ENCODE results near the gene NR2F1-AS1.

The NR2F1-AS1 gene

DNA sequence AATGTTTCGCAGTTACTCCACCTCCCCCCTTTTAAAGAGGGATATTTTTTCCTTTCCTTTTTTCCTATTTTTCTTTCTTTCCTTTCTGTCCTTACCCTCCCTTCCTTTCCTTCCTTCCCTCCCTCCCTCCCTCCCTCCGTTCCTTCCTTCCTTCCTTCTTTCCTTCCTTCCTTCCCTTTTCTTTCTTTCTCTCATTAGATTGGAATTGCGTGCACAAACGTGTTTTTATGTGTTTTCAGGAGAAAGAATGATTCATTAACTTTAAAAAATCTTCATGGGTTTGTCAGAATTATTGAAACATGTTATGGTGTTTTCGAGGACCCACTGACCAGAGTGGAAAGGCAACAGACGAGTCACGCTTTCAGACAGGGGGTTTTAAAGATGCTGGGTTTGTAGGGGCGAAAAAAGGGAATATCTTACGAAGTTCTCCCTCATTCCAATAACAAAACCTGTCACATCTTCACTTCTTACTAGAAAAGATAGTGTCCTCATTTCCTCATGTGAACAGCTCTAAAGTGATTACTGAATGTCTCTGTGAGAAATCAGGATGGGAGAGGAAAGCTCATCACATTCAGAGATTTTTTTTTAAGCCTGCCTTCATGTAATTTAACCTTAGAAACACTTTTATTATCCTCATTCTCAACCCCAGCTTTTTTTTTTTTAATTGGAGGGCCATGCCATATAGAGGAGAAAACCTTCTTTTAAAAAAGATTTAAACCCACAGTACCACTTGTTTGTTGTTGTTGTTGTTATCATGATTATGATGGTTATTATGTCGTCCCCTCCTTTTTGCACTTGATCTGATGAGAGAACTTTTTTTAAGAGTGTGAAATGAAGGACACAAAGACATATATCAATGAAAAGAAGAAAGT is 23.9 kb upstream of the NR2F1-AS1 start:
- DNase-seq, result no peak
- TF ChIP-seq, protein P1, sequence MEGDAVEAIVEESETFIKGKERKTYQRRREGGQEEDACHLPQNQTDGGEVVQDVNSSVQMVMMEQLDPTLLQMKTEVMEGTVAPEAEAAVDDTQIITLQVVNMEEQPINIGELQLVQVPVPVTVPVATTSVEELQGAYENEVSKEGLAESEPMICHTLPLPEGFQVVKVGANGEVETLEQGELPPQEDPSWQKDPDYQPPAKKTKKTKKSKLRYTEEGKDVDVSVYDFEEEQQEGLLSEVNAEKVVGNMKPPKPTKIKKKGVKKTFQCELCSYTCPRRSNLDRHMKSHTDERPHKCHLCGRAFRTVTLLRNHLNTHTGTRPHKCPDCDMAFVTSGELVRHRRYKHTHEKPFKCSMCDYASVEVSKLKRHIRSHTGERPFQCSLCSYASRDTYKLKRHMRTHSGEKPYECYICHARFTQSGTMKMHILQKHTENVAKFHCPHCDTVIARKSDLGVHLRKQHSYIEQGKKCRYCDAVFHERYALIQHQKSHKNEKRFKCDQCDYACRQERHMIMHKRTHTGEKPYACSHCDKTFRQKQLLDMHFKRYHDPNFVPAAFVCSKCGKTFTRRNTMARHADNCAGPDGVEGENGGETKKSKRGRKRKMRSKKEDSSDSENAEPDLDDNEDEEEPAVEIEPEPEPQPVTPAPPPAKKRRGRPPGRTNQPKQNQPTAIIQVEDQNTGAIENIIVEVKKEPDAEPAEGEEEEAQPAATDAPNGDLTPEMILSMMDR (IDR thresholded peaks at IDR 0.05; ENCODE audit: low read depth, low read length), result no peak
- Histone ChIP-seq H3K9me3 (ENCODE audit: severe bottlenecking) (no peaks in the 10 kb centered on the region), H3K36me3 (no peaks in the 10 kb centered on the region), H3K27me3 (ENCODE audit: insufficient read depth, low read depth, severe bottlenecking) (no peaks in the 10 kb centered on the region), H3K4me3 (ENCODE audit: low read depth, low read length) (peak overlapping the region; percentile 52), H3K27ac (no peak overlapping the region)

GRCh38 chr5:93603793-93604643 is 23.0 kb upstream of the NR2F1-AS1 start:
- peak; percentile 61 for DNase-seq
- Histone ChIP-seq H3K9me3 (ENCODE audit: severe bottlenecking) (no peaks in the 10 kb centered on the region), H3K36me3 (no peaks in the 10 kb centered on the region), H3K27me3 (ENCODE audit: insufficient read depth, low read depth, severe bottlenecking) (no peaks in the 10 kb centered on the region), H3K4me3 (ENCODE audit: low read depth, low read length) (peak overlapping the region; percentile 52), H3K27ac (peak overlapping the region; percentile 50)
- TF ChIP-seq, protein P1 (IDR thresholded peaks at IDR 0.05; ENCODE audit: low read depth, low read length), result no peak

GRCh38 chr5:93603078-93603792 is 22.2 kb upstream of the NR2F1-AS1 start:
- H3K36me3 ChIP-seq, result no peaks in the 10 kb centered on the region
- H3K27me3 ChIP-seq (ENCODE audit: insufficient read depth, low read depth, severe bottlenecking), result no peaks in the 10 kb centered on the region
- H3K9me3 ChIP-seq (ENCODE audit: severe bottlenecking), result no peaks in the 10 kb centered on the region
- H3K27ac ChIP-seq, result peak overlapping the region; percentile 80
- TF ChIP-seq, protein P1 (IDR thresholded peaks at IDR 0.05; ENCODE audit: low read depth, low read length), result no peak
- H3K4me3 ChIP-seq (ENCODE audit: low read depth, low read length), result peak overlapping the region; percentile 54; the same call in 1 of the 2 replicates
- no peak for DNase-seq

GRCh38 chr5:93602241-93603077 is 21.4 kb upstream of the NR2F1-AS1 start:
- peak overlapping the region; percentile 54 for H3K4me3 ChIP-seq (ENCODE audit: low read depth, low read length)
- TF ChIP-seq, protein P1 (IDR thresholded peaks at IDR 0.05; ENCODE audit: low read depth, low read length), result no peak
- DNase-seq, result peak; percentile 79
- H3K9me3 ChIP-seq (ENCODE audit: severe bottlenecking), result no peaks in the 10 kb centered on the region
- H3K27ac ChIP-seq, result peak overlapping the region; percentile 80
- no peaks in the 10 kb centered on the region for H3K36me3 ChIP-seq
- no peaks in the 10 kb centered on the region for H3K27me3 ChIP-seq (ENCODE audit: insufficient read depth, low read depth, severe bottlenecking)

DNA sequence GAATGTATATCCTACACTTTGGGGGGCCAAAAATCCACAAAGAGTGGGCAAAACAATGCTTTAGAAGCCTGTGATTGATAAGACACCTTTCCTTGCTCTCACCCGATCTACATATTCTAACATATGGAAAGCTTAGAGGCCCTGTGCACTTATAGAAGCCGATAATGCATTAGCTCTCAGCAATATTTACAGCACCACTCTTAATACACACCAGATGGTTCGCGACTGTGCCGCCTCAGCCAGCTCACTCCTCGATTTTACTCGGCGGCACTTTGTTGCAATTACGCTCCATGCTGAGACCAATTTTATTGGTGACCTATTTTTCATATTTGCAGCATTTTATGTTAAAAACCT is 20.8 kb upstream of the NR2F1-AS1 start:
- no peaks in the 10 kb centered on the region for H3K27me3 ChIP-seq (ENCODE audit: insufficient read depth, low read depth, severe bottlenecking)
- no peaks in the 10 kb centered on the region for H3K9me3 ChIP-seq (ENCODE audit: severe bottlenecking)
- H3K27ac ChIP-seq, result peak overlapping the region; percentile 80
- TF ChIP-seq, protein P1 (IDR thresholded peaks at IDR 0.05; ENCODE audit: low read depth, low read length), result no peak
- no peaks in the 10 kb centered on the region for H3K36me3 ChIP-seq
- DNase-seq, result peak; percentile 79
- peak overlapping the region; percentile 54 for H3K4me3 ChIP-seq (ENCODE audit: low read depth, low read length)
